HCT116 (cell line): Measurements from ENCODE around the gene MTM1. TPM values are rescaled to one million over a fixed set of nuclear protein-coding genes. Genes with fewer than 3 reads are reported as not detected.

Source experiments
- ATAC-seq: fragments of 200-7000 bp; cut with Tn5 transposase; 2 replicates; pipeline ENCODE4 v1.9.1; 2020; ENCODE audit warnings: mild to moderate bottlenecking, moderate library complexity
- BruUV-seq: library from RNA; stranded (reverse); fragments of 400-500 nt; replicated peaks from 2 replicates; lab custom pipeline; 2021; lab: Mats Ljungman, UMichigan
- CTCF ChIA-PET: fragments of 300-600 bp; sonication (Branson Sonifier 250); formaldehyde crosslinking; loops from one replicate; lab custom pipeline; 2021; ENCODE audit warnings: antibody characterized with exemption; lab: Charles Lee
- POLR2A ChIA-PET: fragments of 300-600, 350-600 bp; sonication (Branson Sonifier 250); formaldehyde crosslinking; loops from one replicate; lab custom pipeline; 2021; ENCODE audit warnings: antibody characterized with exemption; lab: Charles Lee
- RAD21 ChIA-PET, 2 experiments: fragments of 300-600 bp; sonication (Branson Sonifier 250); formaldehyde crosslinking; loops; one replicate each; lab custom pipeline; 2023; ENCODE audit warnings: low total read pairs in 2 of 2; ENCODE audit not compliant: uncharacterized antibody in 2 of 2, unreplicated experiment in 2 of 2, low non-redundant PET in 1 of 2; lab: Charles Lee
- DNase-seq: peaks from one replicate; pipeline ENCODE4 v3.0.0-alpha.2; 2010; ENCODE audit warnings: low read depth, low spot score
- H2AFZ ChIP-seq: fragments of 200-600 bp; shearing (Covaris generic), sonication (generic); 2 replicates; pipeline ENCODE4 v1.6.1; 2017; ENCODE audit warnings: low read depth, mixed run types, mixed read lengths, antibody characterized with exemption, low read length; ENCODE audit not compliant: poor library complexity, severe bottlenecking
- H3K27ac ChIP-seq: 2 replicates; pipeline ENCODE4 v1.5.1; 2012; ENCODE audit warnings: low read depth, low read length
- H3K27me3 ChIP-seq: fragments of 200-600 bp; sonication (generic); 2 replicates; pipeline ENCODE4 v1.6.1; 2016; ENCODE audit warnings: mixed run types, low read length, mixed read lengths; ENCODE audit not compliant: insufficient read depth
- H3K36me3 ChIP-seq, 2 experiments: fragments of 200-500 bp in 1 of 2; fragments of 200-600 bp in 1 of 2; sonication (Bioruptor generic) in 1 of 2; sonication (generic) in 1 of 2; 2 replicates each; pipeline versions ENCODE4 v1.5.1 to v1.6.1; 2014 to 2016; ENCODE audit warnings: low read length in 2 of 2, inconsistent platforms in 1 of 2, mixed read lengths in 1 of 2, mixed run types in 1 of 2; ENCODE audit not compliant: insufficient read depth in 2 of 2, control insufficient read depth in 1 of 2
- H3K4me1 ChIP-seq, 2 experiments: fragments of 200-600 bp in 1 of 2; sonication (generic) in 1 of 2; 2 replicates each; pipeline versions ENCODE4 v1.5.1 to v1.6.1; 2012 to 2017; ENCODE audit warnings: low read length in 2 of 2, inconsistent platforms in 1 of 2, mild to moderate bottlenecking in 1 of 2, mixed read lengths in 1 of 2, mixed run types in 1 of 2, moderate library complexity in 1 of 2; ENCODE audit not compliant: insufficient read depth in 2 of 2, control insufficient read depth in 1 of 2
- H3K4me2 ChIP-seq: fragments of 200-600 bp; sonication (generic); 2 replicates; pipeline ENCODE4 v1.6.1; 2017; ENCODE audit warnings: mixed run types, low read length, mixed read lengths
- H3K4me3 ChIP-seq, 2 experiments: fragments of 200-600 bp in 1 of 2; sonication (generic) in 1 of 2; replicated peaks in 1 of 2; 2 replicates each; pipeline ENCODE4 v1.5.1; 2011 to 2016; ENCODE audit warnings: low read length in 2 of 2, control low read depth in 1 of 2, low read depth in 1 of 2, mild to moderate bottlenecking in 1 of 2, mixed read lengths in 1 of 2, mixed run types in 1 of 2
- H3K79me2 ChIP-seq: fragments of 200-600 bp; sonication (generic); 2 replicates; pipeline ENCODE4 v1.6.1; 2017; ENCODE audit warnings: mild to moderate bottlenecking, mixed run types, low read length, moderate library complexity, mixed read lengths; ENCODE audit not compliant: insufficient read depth
- H3K9ac ChIP-seq: fragments of 200-600 bp; sonication (generic); 2 replicates; pipeline ENCODE4 v1.6.1; 2016; ENCODE audit warnings: low read length, mixed read lengths
- H3K9me2 ChIP-seq: fragments of 200-600 bp; sonication (generic), shearing (Covaris generic); 2 replicates; pipeline ENCODE4 v1.6.1; 2017; ENCODE audit warnings: mixed run types, mild to moderate bottlenecking, moderate library complexity; ENCODE audit not compliant: insufficient read depth
- H3K9me3 ChIP-seq, 2 experiments: fragments of 200-500 bp in 1 of 2; fragments of 200-600 bp in 1 of 2; sonication (Bioruptor generic) in 1 of 2; sonication (generic) in 1 of 2; 2 replicates each; pipeline ENCODE4 v1.6.1; 2014 to 2017; ENCODE audit warnings: low read length in 2 of 2, mixed read lengths in 2 of 2, inconsistent platforms in 1 of 2, low read depth in 1 of 2, mild to moderate bottlenecking in 1 of 2, mixed run types in 1 of 2, moderate library complexity in 1 of 2; ENCODE audit not compliant: control insufficient read depth in 1 of 2, insufficient read depth in 1 of 2
- H4K20me1 ChIP-seq: fragments of 200-600 bp; sonication (generic), shearing (Covaris generic); 2 replicates; pipeline ENCODE4 v1.6.1; 2017; ENCODE audit warnings: mixed run types, mild to moderate bottlenecking, moderate library complexity; ENCODE audit not compliant: insufficient read depth
- CEBPB ChIP-seq: IDR thresholded peaks from 2 replicates; pipeline ENCODE4 v1.6.1; 2012; ENCODE audit warnings: low read depth
- POLR2A ChIP-seq: IDR thresholded peaks from 2 replicates; pipeline ENCODE4 v1.7.0; 2011; ENCODE audit warnings: borderline replicate concordance; ENCODE audit not compliant: insufficient read depth, insufficient read length; ENCODE audit errors: extremely low read depth
- POLR2AphosphoS5 ChIP-seq: IDR thresholded peaks from 2 replicates; pipeline ENCODE4 v1.6.1; 2011; ENCODE audit warnings: mild to moderate bottlenecking, low read depth, low read length, moderate library complexity
- RAD21 ChIP-seq: IDR thresholded peaks from 2 replicates; pipeline ENCODE4 v1.6.1; 2012; ENCODE audit warnings: low read depth, mild to moderate bottlenecking
- YY1 ChIP-seq: IDR thresholded peaks from 2 replicates; pipeline ENCODE4 v1.6.1; 2011; ENCODE audit warnings: low read length, low read depth, moderate library complexity, mild to moderate bottlenecking; ENCODE audit not compliant: insufficient replicate concordance; ENCODE audit errors: extremely low read depth
- intact Hi-C: fragments of 100-400 bp; cut with micrococcal nuclease; formaldehyde crosslinking; loops from 2 replicates; pipeline ENCODE4 v1.10.0; 2022
- total RNA-seq: library from RNA; stranded (reverse); gene quantifications from one replicate; pipeline ENCODE4 v1.2.1, GENCODE V29; 2021; ENCODE audit not compliant: unreplicated experiment
- TF ChIP-seq, protein P1 (sequence below): IDR thresholded peaks from 2 replicates; pipeline ENCODE4 v1.6.1; 2012; ENCODE audit warnings: low read depth
- TF ChIP-seq, protein P2 (sequence below), 3 experiments: fragments of 200-600 bp in 1 of 3; sonication (generic) in 1 of 3; IDR thresholded peaks in 2 of 3; conservative IDR thresholded peaks in 1 of 3; 2 replicates each; pipeline ENCODE4 v1.5.1; 2012 to 2017; ENCODE audit warnings: low read depth in 2 of 3, low read length in 2 of 3, antibody characterized with exemption in 1 of 3, borderline replicate concordance in 1 of 3, control low read depth in 1 of 3, mild to moderate bottlenecking in 1 of 3, mixed read lengths in 1 of 3, mixed run types in 1 of 3, moderate library complexity in 1 of 3; ENCODE audit not compliant: insufficient read depth in 1 of 3

The MTM1 gene
- total RNA-seq, 1 experiment from 2014 or later, result 6.5 TPM

DNA sequence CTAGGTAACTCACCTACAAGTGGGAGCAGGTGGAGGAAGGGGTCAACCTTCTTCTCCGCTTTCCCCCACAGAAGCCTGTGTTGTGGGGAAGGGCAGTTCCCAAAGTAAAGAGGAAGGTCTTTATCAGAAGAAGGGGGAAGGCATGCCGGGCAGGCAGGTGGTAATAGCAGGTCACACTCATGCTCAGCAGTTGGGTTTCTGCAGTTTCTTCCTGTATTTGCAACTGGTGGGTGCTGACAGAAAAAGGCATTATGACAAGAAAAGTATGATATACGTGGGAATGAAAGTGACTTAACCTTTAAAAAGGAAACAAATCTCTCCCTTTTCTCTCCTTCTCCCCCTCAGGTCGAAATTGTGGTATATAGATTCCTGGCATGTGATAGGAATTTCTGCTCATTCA lies 128.4 kb downstream of the MTM1 start (continued):
- TF ChIP-seq, protein P1, sequence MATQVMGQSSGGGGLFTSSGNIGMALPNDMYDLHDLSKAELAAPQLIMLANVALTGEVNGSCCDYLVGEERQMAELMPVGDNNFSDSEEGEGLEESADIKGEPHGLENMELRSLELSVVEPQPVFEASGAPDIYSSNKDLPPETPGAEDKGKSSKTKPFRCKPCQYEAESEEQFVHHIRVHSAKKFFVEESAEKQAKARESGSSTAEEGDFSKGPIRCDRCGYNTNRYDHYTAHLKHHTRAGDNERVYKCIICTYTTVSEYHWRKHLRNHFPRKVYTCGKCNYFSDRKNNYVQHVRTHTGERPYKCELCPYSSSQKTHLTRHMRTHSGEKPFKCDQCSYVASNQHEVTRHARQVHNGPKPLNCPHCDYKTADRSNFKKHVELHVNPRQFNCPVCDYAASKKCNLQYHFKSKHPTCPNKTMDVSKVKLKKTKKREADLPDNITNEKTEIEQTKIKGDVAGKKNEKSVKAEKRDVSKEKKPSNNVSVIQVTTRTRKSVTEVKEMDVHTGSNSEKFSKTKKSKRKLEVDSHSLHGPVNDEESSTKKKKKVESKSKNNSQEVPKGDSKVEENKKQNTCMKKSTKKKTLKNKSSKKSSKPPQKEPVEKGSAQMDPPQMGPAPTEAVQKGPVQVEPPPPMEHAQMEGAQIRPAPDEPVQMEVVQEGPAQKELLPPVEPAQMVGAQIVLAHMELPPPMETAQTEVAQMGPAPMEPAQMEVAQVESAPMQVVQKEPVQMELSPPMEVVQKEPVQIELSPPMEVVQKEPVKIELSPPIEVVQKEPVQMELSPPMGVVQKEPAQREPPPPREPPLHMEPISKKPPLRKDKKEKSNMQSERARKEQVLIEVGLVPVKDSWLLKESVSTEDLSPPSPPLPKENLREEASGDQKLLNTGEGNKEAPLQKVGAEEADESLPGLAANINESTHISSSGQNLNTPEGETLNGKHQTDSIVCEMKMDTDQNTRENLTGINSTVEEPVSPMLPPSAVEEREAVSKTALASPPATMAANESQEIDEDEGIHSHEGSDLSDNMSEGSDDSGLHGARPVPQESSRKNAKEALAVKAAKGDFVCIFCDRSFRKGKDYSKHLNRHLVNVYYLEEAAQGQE, result no peak
- TF ChIP-seq YY1, result no peak
- no peak for TF ChIP-seq POLR2A

DNA sequence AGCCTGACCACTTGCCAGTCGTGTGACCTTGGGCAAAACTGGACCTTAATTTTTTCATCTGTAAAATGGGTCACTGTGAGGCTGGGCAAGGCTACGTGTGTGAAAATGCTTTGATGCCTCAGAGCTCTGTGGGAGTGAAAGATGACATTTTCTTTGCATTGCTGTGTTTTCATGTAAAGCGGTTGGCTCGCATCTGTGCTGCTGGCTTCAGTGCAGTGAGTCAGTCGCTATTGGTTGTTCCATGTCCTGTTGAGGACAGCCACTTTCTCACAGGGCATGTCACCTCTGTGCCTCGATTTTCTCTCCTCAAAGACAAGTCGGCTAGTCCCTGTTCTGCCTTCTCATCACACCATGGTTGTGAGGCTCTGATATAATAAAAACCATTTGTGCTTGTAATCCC lies 129.2 kb downstream of the MTM1 start:
- no peaks in the 10 kb centered on the region for H4K20me1 ChIP-seq
- H3K9ac ChIP-seq, result no peak overlapping the region
- no peaks in the 10 kb centered on the region for H3K9me3 ChIP-seq
- no peak overlapping the region for H2AFZ ChIP-seq
- H3K27me3 ChIP-seq, result no peaks in the 10 kb centered on the region
- DNase-seq, result no peak
- H3K4me3 ChIP-seq, result no peak overlapping the region
- intact Hi-C loops, result no loop called here
- no peak for ATAC-seq
- TF ChIP-seq CEBPB (no peak), POLR2AphosphoS5 (no peak), RAD21 (no peak)
- TF ChIP-seq, protein P2, sequence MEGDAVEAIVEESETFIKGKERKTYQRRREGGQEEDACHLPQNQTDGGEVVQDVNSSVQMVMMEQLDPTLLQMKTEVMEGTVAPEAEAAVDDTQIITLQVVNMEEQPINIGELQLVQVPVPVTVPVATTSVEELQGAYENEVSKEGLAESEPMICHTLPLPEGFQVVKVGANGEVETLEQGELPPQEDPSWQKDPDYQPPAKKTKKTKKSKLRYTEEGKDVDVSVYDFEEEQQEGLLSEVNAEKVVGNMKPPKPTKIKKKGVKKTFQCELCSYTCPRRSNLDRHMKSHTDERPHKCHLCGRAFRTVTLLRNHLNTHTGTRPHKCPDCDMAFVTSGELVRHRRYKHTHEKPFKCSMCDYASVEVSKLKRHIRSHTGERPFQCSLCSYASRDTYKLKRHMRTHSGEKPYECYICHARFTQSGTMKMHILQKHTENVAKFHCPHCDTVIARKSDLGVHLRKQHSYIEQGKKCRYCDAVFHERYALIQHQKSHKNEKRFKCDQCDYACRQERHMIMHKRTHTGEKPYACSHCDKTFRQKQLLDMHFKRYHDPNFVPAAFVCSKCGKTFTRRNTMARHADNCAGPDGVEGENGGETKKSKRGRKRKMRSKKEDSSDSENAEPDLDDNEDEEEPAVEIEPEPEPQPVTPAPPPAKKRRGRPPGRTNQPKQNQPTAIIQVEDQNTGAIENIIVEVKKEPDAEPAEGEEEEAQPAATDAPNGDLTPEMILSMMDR (IDR thresholded peaks at IDR 0.05 in 2 of 3, conservative IDR thresholded peaks at IDR 0.05 in 1 of 3; ENCODE audit: borderline replicate concordance in 1 of 3, insufficient read depth in 1 of 3, low read depth in 2 of 3, low read length in 2 of 3), result no peak
- TF ChIP-seq, all 23 proteins: peak for 0
- Histone ChIP-seq H3K36me3 (no peaks in the 10 kb centered on the region), H3K9me2 (no peaks in the 10 kb centered on the region), H3K79me2 (peaks cover 38% of the 10 kb centered on the region), H3K4me1 (peaks cover 4 to 12% of the 10 kb centered on the region in 2 experiments; a peak in 2 of 4 replicates), H3K4me2 (no peak overlapping the region), H3K27ac (no peak overlapping the region)
- POLR2A ChIA-PET, result no interaction called here
- RAD21 ChIA-PET, result no interaction called here
- CTCF ChIA-PET, result no interaction called here
- no TSS peak for BruUV-seq
